BJ (cell line): Measurements from ENCODE around the gene PRDM10. TPM values are rescaled to one million over a fixed set of nuclear protein-coding genes. Genes with fewer than 3 reads are reported as not detected.

Experiments
- CTCF ChIA-PET: fragments of 350-600 bp; formaldehyde crosslinking; extraction: SDS; loops from one replicate; lab custom pipeline; 2021; ENCODE audit warnings: antibody characterized with exemption, inconsistent platforms; lab: Yijun Ruan, JAX
- POLR2A ChIA-PET: fragments of 300-600 bp; sonication (Branson Sonifier 250); formaldehyde crosslinking; extraction: SDS; loops from one replicate; lab custom pipeline; 2021; ENCODE audit warnings: antibody characterized with exemption; lab: Charles Lee
- DNase-seq: peaks from one replicate; pipeline ENCODE4 v3.0.0-alpha.2; 2011; ENCODE audit warnings: low read depth
- H3K27me3 ChIP-seq: 2 replicates; pipeline ENCODE4 v1.6.0; 2011; ENCODE audit warnings: low read length; ENCODE audit not compliant: control insufficient read depth, insufficient read depth
- H3K36me3 ChIP-seq: 2 replicates; pipeline ENCODE4 v1.5.1; 2011; ENCODE audit warnings: low read length; ENCODE audit not compliant: control insufficient read depth, insufficient read depth
- H3K4me3 ChIP-seq: 2 replicates; pipeline ENCODE4 v1.5.1; 2011; ENCODE audit warnings: low read depth, mild to moderate bottlenecking, control low read depth, low read length
- polyA plus RNA-seq: library from polyadenylated mRNA; depleted of rRNA; stranded (reverse); fragments of >200 nt; gene quantifications from 2 replicates; pipeline ENCODE4 v1.2.3, GENCODE V29; 2011
- TF ChIP-seq, protein P1 (sequence below): IDR thresholded peaks from 2 replicates; pipeline ENCODE4 v1.5.1; 2011; ENCODE audit warnings: low read depth, mild to moderate bottlenecking, control low read depth, inconsistent platforms, low read length, moderate library complexity; ENCODE audit not compliant: insufficient read depth

Gene PRDM10
- polyA plus RNA-seq, 1 experiment: 5.5 TPM

DNA sequence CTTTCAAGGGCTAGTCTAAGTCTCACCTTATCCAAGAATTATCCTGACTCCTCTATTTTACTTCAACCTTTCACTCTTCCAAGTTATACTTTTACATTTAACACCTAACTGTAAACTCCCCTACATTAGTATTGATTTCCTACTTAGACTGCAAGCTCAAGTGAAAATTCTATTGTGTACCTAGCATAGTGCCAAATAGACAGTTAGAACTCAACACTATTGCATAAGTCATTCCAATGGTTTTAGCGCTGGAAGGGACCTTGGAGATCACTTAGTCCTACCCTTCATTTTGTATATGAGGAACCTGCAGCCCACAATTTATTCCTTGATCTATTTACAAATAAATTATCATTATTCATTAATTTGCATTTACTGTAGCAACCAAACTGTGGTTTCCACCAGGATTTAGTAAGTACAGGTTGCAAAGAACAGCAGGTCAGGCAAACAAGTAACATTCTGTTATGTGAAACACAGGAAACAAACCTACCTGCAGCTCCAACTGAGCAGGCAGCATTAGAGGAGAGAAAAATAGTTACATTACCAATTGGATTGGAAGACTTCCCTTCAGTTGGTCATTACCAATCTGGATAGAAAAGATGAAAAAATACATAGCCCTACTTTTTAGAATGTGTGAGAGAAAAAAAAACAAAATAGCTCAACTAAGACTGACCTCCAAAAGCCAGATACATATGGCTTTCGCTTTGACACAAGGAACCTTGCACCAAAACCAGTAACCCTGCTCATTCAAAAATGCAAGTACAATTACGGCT, 73.5 kb downstream of the PRDM10 start:
- Histone ChIP-seq H3K4me3 (no peak overlapping the region), H3K36me3 (peaks cover 1% of the 10 kb centered on the region; the same call in 1 of the 2 replicates), H3K27me3 (no peaks in the 10 kb centered on the region)
- DNase-seq: no peak
- ChIA-PET CTCF (interaction anchor here (0.9 to 1.4 kb wide), 4 partner anchors 10 to 205 kb away, joined by 3 to 4 read pairs (median 3); no protein-coding TSS in a partner anchor), POLR2A (interaction anchor here (0.6 kb wide), 1 partner anchor 203 kb away, joined by 4 read pairs; no protein-coding TSS in a partner anchor)
- TF ChIP-seq, protein P1, sequence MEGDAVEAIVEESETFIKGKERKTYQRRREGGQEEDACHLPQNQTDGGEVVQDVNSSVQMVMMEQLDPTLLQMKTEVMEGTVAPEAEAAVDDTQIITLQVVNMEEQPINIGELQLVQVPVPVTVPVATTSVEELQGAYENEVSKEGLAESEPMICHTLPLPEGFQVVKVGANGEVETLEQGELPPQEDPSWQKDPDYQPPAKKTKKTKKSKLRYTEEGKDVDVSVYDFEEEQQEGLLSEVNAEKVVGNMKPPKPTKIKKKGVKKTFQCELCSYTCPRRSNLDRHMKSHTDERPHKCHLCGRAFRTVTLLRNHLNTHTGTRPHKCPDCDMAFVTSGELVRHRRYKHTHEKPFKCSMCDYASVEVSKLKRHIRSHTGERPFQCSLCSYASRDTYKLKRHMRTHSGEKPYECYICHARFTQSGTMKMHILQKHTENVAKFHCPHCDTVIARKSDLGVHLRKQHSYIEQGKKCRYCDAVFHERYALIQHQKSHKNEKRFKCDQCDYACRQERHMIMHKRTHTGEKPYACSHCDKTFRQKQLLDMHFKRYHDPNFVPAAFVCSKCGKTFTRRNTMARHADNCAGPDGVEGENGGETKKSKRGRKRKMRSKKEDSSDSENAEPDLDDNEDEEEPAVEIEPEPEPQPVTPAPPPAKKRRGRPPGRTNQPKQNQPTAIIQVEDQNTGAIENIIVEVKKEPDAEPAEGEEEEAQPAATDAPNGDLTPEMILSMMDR: no peak

DNA sequence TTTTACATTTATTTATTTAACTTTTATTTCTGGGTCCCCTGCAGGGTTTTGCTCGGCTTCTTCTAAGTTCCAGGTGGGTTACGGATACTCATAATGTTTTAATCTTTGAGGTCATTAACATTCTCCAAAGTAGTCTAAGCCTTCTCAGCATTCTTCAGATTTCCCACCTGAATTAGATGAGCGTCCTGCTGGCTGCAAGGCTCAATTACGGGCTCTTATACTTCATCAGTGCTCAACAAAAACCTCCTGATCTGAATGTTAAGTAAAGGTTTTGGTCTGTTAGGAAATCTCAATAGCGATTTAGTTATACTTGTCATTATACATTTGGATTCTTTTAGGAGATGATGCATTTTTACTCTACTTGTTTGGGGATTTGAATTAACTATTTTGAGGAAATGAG, 80.0 kb downstream of the PRDM10 start:
- Histone ChIP-seq H3K36me3 (peaks cover 1% of the 10 kb centered on the region; the same call in 1 of the 2 replicates), H3K27me3 (no peaks in the 10 kb centered on the region), H3K4me3 (no peak overlapping the region)
- ChIA-PET POLR2A (interaction anchor here (0.7 kb wide), 1 partner anchor 9 kb away, joined by 6 read pairs; no protein-coding TSS in a partner anchor), CTCF (interaction anchor here (0.5 to 5.8 kb wide), 14 partner anchors 9 to 992 kb away, joined by 3 to 100 read pairs (median 4); no protein-coding TSS in a partner anchor)
- no peak for DNase-seq
- TF ChIP-seq, protein P1: no peak

DNA sequence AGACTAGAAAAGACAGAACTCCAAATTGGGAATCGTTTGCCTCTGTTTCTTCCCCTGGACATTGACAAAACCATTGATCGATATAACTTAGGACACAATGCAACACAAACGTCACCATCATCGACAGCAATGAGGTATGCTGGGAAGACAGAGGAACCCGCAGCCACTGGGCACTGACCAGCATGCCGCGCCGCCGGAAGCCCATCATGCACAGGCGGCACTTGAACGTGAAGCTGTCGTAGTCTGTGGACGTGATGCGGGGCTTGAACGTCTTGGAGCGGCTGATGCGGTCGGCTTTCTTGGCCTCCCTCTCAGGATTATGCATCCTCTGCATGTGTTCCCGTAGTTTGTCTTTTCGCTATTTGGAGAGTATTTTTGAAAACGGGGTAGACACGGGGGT, 84.3 kb downstream of the PRDM10 start:
- ChIA-PET POLR2A (no interaction called here), CTCF (interaction anchor here (0.9 to 5.8 kb wide), 3 partner anchors 8 to 214 kb away, joined by 4 to 100 read pairs (median 4); no protein-coding TSS in a partner anchor)
- Histone ChIP-seq H3K4me3 (no peak overlapping the region), H3K36me3 (peaks cover 13% of the 10 kb centered on the region), H3K27me3 (no peaks in the 10 kb centered on the region)
- DNase-seq: no peak
- TF ChIP-seq, protein P1: no peak

DNA sequence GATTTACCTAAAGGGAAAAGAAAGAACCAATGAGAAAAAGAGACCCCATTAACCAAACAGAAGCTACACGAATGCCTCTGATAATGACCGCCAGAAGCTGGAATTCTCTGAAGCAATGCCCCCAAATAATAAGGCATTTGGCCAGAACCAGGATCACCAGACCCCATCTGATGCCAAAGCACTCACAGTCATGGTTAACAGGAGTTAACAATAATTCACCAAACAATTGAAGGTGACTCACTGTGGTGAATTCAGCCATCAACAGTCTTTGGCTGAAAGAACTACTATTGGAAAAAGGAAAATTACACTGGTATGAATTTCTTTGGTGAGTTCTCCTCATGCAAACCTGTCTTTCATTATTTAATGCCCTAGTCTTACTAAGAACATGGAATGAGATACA, 85.4 kb downstream of the PRDM10 start:
- ChIA-PET POLR2A (no interaction called here), CTCF (interaction anchor here (1.1 to 1.3 kb wide), 3 partner anchors 10 to 215 kb away, joined by 3 to 4 read pairs (median 4); no protein-coding TSS in a partner anchor)
- no peak for DNase-seq
- H3K36me3 ChIP-seq: peaks cover 13% of the 10 kb centered on the region
- no peak overlapping the region for H3K4me3 ChIP-seq
- TF ChIP-seq, protein P1: no peak
- no peaks in the 10 kb centered on the region for H3K27me3 ChIP-seq

DNA sequence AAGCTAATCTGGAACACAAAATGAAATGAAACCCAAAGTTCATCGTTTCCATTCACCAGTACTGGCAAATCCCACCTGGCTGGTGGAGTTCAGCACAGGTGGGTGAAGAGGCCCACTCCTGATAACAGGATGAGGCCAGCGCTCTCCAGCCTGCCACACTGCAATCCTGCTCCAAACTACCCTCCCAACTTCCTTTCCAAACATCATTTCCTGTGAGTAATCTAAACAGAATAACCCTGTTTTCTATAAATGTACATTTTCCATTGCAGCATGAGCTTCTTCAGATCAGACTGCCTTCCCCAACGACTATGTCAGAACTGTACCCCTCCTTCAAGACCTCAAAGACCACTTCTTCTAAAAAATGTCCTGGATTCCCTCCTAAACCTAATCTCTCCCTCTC, 91.3 kb downstream of the PRDM10 start:
- CTCF ChIA-PET: interaction anchor here (1.0 kb wide), 1 partner anchor 221 kb away, joined by 4 read pairs; no protein-coding TSS in a partner anchor
- no peaks in the 10 kb centered on the region for H3K27me3 ChIP-seq
- POLR2A ChIA-PET: no interaction called here
- TF ChIP-seq, protein P1: no peak
- peaks cover 13% of the 10 kb centered on the region for H3K36me3 ChIP-seq
- DNase-seq: no peak
- H3K4me3 ChIP-seq: no peak overlapping the region
